AG04449 (cell line): ENCODE data around the gene TTLL4.

ENCODE experiments used
- CTCF ChIA-PET: fragments of 350-600 bp; formaldehyde crosslinking; extraction: SDS; loops from one replicate; lab custom pipeline; 2021; ENCODE audit warnings: antibody characterized with exemption; lab: Yijun Ruan, JAX
- POLR2A ChIA-PET: fragments of 400-600, 350-600 bp; formaldehyde crosslinking; extraction: SDS; loops from one replicate; lab custom pipeline; 2020; ENCODE audit warnings: antibody characterized with exemption, inconsistent platforms; lab: Yijun Ruan, JAX
- DNase-seq: peaks from one replicate; pipeline ENCODE4 v3.0.0-alpha.2; 2010; ENCODE audit warnings: low read depth, low spot score
- H3K4me3 ChIP-seq: 2 replicates; pipeline ENCODE4 v1.5.1; 2011; ENCODE audit warnings: low read depth, mild to moderate bottlenecking, control low read depth, low read length
- CTCF ChIP-seq: IDR thresholded peaks from one replicate; pipeline ENCODE4 v1.5.1; 2011; ENCODE audit warnings: mild to moderate bottlenecking, moderate library complexity, low read length, control low read depth, inconsistent platforms; ENCODE audit not compliant: insufficient read depth; ENCODE audit errors: missing control alignments

Gene TTLL4

GRCh38 chr2:218732761-218733158, 22.1 kb downstream of the TTLL4 start:
- no peak for TF ChIP-seq CTCF
- no peak overlapping the region for H3K4me3 ChIP-seq
- ChIA-PET POLR2A (no interaction called here), CTCF (interaction anchor here (3.8 to 9.5 kb wide), 3 partner anchors 11 to 117 kb away, joined by 19 to 106 read pairs (median 28); partner anchors contain the start of gene TTLL4)
- no peak for DNase-seq

GRCh38 chr2:218733171-218734021, 22.8 kb downstream of the TTLL4 start:
- ChIA-PET POLR2A (no interaction called here), CTCF (interaction anchor here (1.4 to 9.5 kb wide), 3 partner anchors 12 to 116 kb away, joined by 8 to 106 read pairs (median 19); partner anchors contain the start of gene TTLL4)
- H3K4me3 ChIP-seq, result no peak overlapping the region
- DNase-seq, result peak; percentile 36
- no peak for TF ChIP-seq CTCF

- no peak overlapping the region for H3K4me3 ChIP-seq
- ChIA-PET CTCF (interaction anchor here (1.4 kb wide), 1 partner anchor 24 kb away, joined by 8 read pairs; the partner anchor contains the start of gene TTLL4), POLR2A (no interaction called here)
- TF ChIP-seq CTCF, result no peak
- DNase-seq, result no peak
Measured at GRCh38 chr2:218734190-218734975, 23.7 kb downstream of the TTLL4 start.

- DNase-seq, result no peak
- ChIA-PET POLR2A (no interaction called here), CTCF (interaction anchor here (1.2 to 1.7 kb wide), 3 partner anchors 9 to 111 kb away, joined by 3 to 5 read pairs (median 5); no protein-coding TSS in a partner anchor)
- TF ChIP-seq CTCF, result no peak
- no peak overlapping the region for H3K4me3 ChIP-seq
Measured at GRCh38 chr2:218736531-218736930, 25.9 kb downstream of the TTLL4 start.

GRCh38 chr2:218743068-218743467, 32.4 kb downstream of the TTLL4 start:
- ChIA-PET POLR2A (no interaction called here), CTCF (interaction anchor here (1.1 to 1.4 kb wide), 2 partner anchors 55 to 104 kb away, joined by 3 to 4 read pairs; no protein-coding TSS in a partner anchor)
- DNase-seq, result no peak

More at GRCh38 chr2:218743068-218743467, 32.4 kb downstream of the TTLL4 start:
- no peak for TF ChIP-seq CTCF
- no peak overlapping the region for H3K4me3 ChIP-seq
